Heart left ventricle (tissue), 13 donors: ENCODE results near the gene AMN.

ENCODE experiments used
- CTCF ChIP-seq, 12 donors: fragments of 200-600 bp; sonication (generic) in 4 of 12; IDR thresholded peaks; one replicate each; pipeline versions ENCODE4 v1.5.0 to v1.8.0; 2018 to 2022; ENCODE audit warnings: antibody characterized with exemption in 12 of 12, mild to moderate bottlenecking in 5 of 12
- POLR2A ChIP-seq, 2 donors: fragments of 450-650 bp; IDR thresholded peaks; one replicate each; pipeline ENCODE4 v1.6.1; 2017; ENCODE audit warnings: antibody characterized with exemption in 2 of 2, mild to moderate bottlenecking in 2 of 2, moderate library complexity in 2 of 2
- donor health status: ischemic (EF 13 %, LVEDD 7.1; RV severe dilation, severe dysfunction).
- donor health status: DM: no; HTN: yes; CAD: no.
- donor health status: DM: no; HTN: no; CAD: no.
- donor health status: ischemic (EF 25% LVEDD 6.9; RV normal size, moderate dysfunction).
- donor health status: ischemic (EF 25% LVEDD 5.7; RV mildly dilated, moderate dysfunction).
- donor health status: ischemic (EF 35%, LVEDD 5.7; RV mildly dilated, moderate dysfunction).
- donor health status: nonischemic (EF 11% LVEDD 7.7; RV severe dilation, severe dysfunction).
- donor health status: DM: yes; HTN: yes; CAD: no.
- donor health status: PGD.
- donor health status: ischemic (EF 29% LVEDD 5.4; RV normal size, mild dysfunction).
- donor health status: nonischemic (EF 23%, LVEDD 6.1; RV moderate dilation, normal function).

GRCh38 chr14:102898776-102899515 is 23.5 kb upstream of the AMN start:
- TF ChIP-seq CTCF (IDR thresholded peaks at IDR 0.05) (no peak), POLR2A (IDR thresholded peaks at IDR 0.05) (no peak)
